Measurements from ENCODE around the gene TNN. TPM values are rescaled to one million over a fixed set of nuclear protein-coding genes. Genes with fewer than 3 reads are reported as not detected.

TNN gene
- total and polyA plus RNA-seq, 10 of the 15 experiments (the other 5 are each of a cell fraction or from before 2014, with no cell fraction given) = 0.05 to 0.17 (median 0.11) TPM

DNA sequence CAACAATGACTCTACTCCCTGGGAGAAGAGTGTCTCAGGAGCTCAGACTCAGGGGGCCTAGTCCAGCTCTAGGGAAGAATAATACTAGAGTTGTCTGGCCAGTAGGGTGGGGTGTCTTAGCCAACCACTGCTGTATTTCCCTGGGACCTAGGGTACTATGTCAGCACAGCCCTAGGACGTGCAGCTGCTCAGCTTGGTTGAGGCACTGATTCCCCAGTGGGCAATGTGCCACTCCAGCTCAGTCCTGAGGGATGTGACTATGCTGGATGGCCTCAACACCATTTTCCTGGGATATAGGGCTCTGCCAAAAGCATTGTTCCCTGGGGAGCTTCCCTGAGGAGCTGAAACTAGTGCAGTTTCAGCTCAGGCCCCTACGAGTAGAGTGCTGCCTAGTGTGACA is 47.4 kb downstream of the TNN start (continued):
- TF ChIP-seq, protein P1, sequence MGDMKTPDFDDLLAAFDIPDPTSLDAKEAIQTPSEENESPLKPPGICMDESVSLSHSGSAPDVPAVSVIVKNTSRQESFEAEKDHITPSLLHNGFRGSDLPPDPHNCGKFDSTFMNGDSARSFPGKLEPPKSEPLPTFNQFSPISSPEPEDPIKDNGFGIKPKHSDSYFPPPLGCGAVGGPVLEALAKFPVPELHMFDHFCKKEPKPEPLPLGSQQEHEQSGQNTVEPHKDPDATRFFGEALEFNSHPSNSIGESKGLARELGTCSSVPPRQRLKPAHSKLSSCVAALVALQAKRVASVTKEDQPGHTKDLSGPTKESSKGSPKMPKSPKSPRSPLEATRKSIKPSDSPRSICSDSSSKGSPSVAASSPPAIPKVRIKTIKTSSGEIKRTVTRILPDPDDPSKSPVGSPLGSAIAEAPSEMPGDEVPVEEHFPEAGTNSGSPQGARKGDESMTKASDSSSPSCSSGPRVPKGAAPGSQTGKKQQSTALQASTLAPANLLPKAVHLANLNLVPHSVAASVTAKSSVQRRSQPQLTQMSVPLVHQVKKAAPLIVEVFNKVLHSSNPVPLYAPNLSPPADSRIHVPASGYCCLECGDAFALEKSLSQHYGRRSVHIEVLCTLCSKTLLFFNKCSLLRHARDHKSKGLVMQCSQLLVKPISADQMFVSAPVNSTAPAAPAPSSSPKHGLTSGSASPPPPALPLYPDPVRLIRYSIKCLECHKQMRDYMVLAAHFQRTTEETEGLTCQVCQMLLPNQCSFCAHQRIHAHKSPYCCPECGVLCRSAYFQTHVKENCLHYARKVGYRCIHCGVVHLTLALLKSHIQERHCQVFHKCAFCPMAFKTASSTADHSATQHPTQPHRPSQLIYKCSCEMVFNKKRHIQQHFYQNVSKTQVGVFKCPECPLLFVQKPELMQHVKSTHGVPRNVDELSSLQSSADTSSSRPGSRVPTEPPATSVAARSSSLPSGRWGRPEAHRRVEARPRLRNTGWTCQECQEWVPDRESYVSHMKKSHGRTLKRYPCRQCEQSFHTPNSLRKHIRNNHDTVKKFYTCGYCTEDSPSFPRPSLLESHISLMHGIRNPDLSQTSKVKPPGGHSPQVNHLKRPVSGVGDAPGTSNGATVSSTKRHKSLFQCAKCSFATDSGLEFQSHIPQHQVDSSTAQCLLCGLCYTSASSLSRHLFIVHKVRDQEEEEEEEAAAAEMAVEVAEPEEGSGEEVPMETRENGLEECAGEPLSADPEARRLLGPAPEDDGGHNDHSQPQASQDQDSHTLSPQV (IDR thresholded peaks at IDR 0.05) = no peak
- TF ChIP-seq BCL11A (IDR thresholded peaks at IDR 0.05; ENCODE audit: low read depth, low read length) = no peak
- TF ChIP-seq, protein P2, sequence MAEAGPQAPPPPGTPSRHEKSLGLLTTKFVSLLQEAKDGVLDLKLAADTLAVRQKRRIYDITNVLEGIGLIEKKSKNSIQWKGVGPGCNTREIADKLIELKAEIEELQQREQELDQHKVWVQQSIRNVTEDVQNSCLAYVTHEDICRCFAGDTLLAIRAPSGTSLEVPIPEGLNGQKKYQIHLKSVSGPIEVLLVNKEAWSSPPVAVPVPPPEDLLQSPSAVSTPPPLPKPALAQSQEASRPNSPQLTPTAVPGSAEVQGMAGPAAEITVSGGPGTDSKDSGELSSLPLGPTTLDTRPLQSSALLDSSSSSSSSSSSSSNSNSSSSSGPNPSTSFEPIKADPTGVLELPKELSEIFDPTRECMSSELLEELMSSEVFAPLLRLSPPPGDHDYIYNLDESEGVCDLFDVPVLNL (IDR thresholded peaks at IDR 0.05; ENCODE audit: low read depth, low read length) = no peak
- TF ChIP-seq, protein P3, sequence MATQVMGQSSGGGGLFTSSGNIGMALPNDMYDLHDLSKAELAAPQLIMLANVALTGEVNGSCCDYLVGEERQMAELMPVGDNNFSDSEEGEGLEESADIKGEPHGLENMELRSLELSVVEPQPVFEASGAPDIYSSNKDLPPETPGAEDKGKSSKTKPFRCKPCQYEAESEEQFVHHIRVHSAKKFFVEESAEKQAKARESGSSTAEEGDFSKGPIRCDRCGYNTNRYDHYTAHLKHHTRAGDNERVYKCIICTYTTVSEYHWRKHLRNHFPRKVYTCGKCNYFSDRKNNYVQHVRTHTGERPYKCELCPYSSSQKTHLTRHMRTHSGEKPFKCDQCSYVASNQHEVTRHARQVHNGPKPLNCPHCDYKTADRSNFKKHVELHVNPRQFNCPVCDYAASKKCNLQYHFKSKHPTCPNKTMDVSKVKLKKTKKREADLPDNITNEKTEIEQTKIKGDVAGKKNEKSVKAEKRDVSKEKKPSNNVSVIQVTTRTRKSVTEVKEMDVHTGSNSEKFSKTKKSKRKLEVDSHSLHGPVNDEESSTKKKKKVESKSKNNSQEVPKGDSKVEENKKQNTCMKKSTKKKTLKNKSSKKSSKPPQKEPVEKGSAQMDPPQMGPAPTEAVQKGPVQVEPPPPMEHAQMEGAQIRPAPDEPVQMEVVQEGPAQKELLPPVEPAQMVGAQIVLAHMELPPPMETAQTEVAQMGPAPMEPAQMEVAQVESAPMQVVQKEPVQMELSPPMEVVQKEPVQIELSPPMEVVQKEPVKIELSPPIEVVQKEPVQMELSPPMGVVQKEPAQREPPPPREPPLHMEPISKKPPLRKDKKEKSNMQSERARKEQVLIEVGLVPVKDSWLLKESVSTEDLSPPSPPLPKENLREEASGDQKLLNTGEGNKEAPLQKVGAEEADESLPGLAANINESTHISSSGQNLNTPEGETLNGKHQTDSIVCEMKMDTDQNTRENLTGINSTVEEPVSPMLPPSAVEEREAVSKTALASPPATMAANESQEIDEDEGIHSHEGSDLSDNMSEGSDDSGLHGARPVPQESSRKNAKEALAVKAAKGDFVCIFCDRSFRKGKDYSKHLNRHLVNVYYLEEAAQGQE (IDR thresholded peaks at IDR 0.05; ENCODE audit: low read depth, low read length) = no peak
- TF ChIP-seq BRCA1 (IDR thresholded peaks at IDR 0.05; ENCODE audit: low read depth, low read length) = no peak
- TF ChIP-seq RCOR1 (conservative IDR thresholded peaks at IDR 0.05; ENCODE audit: low read depth, low read length) = no peak

Data from GM12878 (cell line).